Liver (tissue), 3 donors: Measurements from ENCODE around the gene ITGA4.

ENCODE experiments used
- CTCF ChIP-seq: fragments of 150-350 bp; IDR thresholded peaks from 2 replicates; pipeline ENCODE4 v1.5.1; 2017; ENCODE audit warnings: improper control_type of control experiment, low read depth, low read length; ENCODE audit not compliant: missing input control
- GABPA ChIP-seq, 2 donors: IDR thresholded peaks in 1 of 2; conservative IDR thresholded peaks in 1 of 2; 2 replicates each; pipeline ENCODE4 v1.6.1; 2016; ENCODE audit warnings: antibody characterized with exemption in 2 of 2, mild to moderate bottlenecking in 1 of 2, moderate library complexity in 1 of 2
- NR2F2 ChIP-seq: IDR thresholded peaks from 2 replicates; pipeline ENCODE4 v1.6.1; 2016; ENCODE audit warnings: antibody characterized with exemption
- TAF1 ChIP-seq: conservative IDR thresholded peaks from 2 replicates; pipeline ENCODE4 v1.6.1; 2016; ENCODE audit warnings: antibody characterized with exemption, mild to moderate bottlenecking
- YY1 ChIP-seq: IDR thresholded peaks from 2 replicates; pipeline ENCODE4 v1.6.1; 2016; ENCODE audit warnings: antibody characterized with exemption, mild to moderate bottlenecking
- TF ChIP-seq, protein P1 (sequence below): IDR thresholded peaks from 2 replicates; pipeline ENCODE4 v1.6.1; 2016; ENCODE audit warnings: antibody characterized with exemption
- donor health status: healthy.
- donor health status: healthy.

DNA sequence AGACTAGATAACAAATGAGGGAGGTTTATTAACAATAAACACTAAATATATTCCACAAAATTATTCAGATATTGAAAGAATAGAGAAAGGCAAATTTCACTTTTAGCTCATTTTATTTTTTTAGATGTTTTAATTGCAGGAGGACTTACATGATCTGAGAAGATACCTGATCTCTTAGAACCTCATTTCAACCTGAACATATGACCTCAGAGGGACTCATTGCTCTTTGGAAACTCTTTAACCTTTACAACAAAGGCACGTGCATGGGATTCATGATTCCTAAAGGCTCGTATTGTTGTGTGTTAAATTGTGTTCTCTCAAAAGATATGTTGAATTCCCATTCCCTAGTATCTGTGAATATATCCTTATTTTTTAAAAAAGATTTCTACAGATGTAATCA is 35.7 kb upstream of the ITGA4 start:
- TF ChIP-seq TAF1: no peak
- no peak for TF ChIP-seq GABPA (IDR thresholded peaks at IDR 0.05 in 1 of 2, conservative IDR thresholded peaks at IDR 0.05 in 1 of 2)
- TF ChIP-seq CTCF: no peak
- TF ChIP-seq, protein P1, sequence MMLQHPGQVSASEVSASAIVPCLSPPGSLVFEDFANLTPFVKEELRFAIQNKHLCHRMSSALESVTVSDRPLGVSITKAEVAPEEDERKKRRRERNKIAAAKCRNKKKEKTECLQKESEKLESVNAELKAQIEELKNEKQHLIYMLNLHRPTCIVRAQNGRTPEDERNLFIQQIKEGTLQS: no peak
- TF ChIP-seq NR2F2: no peak
- no peak for TF ChIP-seq YY1
